GM18951 (cell line): ENCODE measurements around the gene PRL.

Source experiments
- POLR2A ChIP-seq: IDR thresholded peaks from 4 replicates; pipeline ENCODE4 v1.6.1; 2011; ENCODE audit warnings: mild to moderate bottlenecking; ENCODE audit not compliant: insufficient read length, insufficient read depth; ENCODE audit errors: extremely low read depth
- in situ Hi-C: fragments of 300-500 bp; cut with MboI; formaldehyde crosslinking; loops from one replicate; pipeline ENCODE4 v1.12.0; 2022; ENCODE audit warnings: low sequenced_read_pairs, mixed read lengths, inconsistent platforms; ENCODE audit not compliant: unreplicated experiment

PRL gene

GRCh38 chr6:22296936-22297335 lies at the start of gene PRL:
TSS of gene PRL (minus strand) at chr6:22297036. CDS start at chr6:22296982, 54 bp downstream.
- in situ Hi-C loops = no loop called here
- no peak for TF ChIP-seq POLR2A

DNA sequence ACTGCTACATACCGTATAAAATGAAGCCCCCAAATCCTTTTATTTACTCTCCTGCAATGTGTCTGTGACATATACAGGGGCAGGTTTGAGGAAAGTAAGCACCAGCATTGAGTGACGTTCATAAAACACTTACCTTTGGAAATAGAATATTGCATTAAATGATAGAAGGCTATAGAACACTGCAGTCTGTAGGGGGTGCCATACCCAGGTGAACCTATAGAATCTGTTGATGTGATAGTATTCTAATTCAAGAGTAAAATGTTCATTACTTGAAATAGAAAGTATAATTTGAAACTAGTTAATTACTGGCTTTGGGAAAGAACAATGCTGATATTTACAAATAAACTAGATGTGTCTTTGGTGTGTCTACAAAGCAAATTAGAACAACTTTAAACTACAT lies 47.0 kb upstream of the PRL start:
- in situ Hi-C loops = no loop called here
- TF ChIP-seq POLR2A = no peak

GRCh38 chr6:22334778-22335177 lies 37.9 kb upstream of the PRL start:
- TF ChIP-seq POLR2A = no peak
- in situ Hi-C loops = no loop called here

- in situ Hi-C loops = no loop called here
- no peak for TF ChIP-seq POLR2A
Measured at GRCh38 chr6:22333802-22334201, 37.0 kb upstream of the PRL start.

DNA sequence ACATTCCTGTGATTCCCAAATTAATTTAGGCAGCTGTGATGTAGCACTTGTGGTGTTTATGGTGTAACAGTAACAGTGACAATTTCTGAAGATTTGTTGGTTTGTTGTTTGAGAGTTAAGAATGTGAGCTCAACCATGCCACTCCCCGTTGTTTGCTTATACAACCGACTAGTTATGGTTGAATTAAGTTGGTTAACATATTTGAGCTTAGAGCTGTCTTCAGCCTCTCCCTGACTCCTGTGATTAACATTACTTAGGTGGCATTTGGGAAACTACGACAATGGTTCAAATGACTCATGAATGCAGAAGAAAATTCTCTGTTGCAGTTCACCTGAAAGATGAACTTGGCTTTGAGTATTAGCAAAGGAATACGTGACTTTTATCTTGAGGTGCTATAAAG lies 35.9 kb upstream of the PRL start:
- TF ChIP-seq POLR2A = no peak
- in situ Hi-C loops = no loop called here

- in situ Hi-C loops = no loop called here
- TF ChIP-seq POLR2A = no peak
Measured at GRCh38 chr6:22332216-22332615, 35.4 kb upstream of the PRL start.

- no peak for TF ChIP-seq POLR2A
- in situ Hi-C loops = no loop called here
Measured at GRCh38 chr6:22330941-22331340, 34.1 kb upstream of the PRL start.

- TF ChIP-seq POLR2A = no peak
- in situ Hi-C loops = no loop called here
Measured at GRCh38 chr6:22328474-22328873, 31.6 kb upstream of the PRL start.

DNA sequence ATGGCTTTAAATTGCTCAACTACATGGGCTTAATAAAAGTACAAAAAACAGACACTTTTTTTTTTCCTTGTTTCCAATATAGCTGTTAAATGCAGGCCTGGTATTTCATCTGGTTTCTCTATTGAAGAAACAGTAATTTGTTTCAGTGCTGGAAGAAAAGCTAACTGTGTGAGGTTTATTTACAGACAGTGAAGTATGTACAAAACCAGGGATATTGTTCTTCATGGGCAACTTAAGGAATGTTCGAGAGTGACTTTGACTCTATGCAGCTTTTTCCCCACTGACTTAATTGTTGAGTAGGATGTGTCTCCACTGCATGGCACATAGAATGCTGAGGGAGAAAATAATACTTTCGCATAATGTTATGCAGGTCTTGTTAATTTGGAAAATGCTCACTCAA lies 31.0 kb upstream of the PRL start:
- in situ Hi-C loops = no loop called here
- no peak for TF ChIP-seq POLR2A

DNA sequence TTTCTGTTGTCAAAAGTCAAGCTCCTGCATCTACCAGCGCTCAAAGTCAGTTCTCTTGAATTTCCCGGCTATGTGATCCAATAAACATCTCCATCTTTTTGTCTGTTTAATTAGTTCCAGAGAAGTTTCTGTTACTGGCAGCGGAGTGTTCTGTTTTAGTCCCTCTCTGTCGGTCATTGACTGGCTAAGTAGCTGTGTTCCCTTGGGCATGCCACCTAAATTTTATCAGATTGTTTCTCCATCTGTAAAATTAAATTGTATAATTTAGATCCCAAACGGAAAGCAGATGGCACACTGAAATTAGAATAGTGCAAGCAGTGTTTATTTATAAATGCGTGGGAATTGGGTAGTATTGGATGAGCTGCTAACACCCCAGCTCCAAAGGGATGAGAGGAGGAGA lies 29.7 kb upstream of the PRL start:
- no peak for TF ChIP-seq POLR2A
- in situ Hi-C loops = no loop called here

DNA sequence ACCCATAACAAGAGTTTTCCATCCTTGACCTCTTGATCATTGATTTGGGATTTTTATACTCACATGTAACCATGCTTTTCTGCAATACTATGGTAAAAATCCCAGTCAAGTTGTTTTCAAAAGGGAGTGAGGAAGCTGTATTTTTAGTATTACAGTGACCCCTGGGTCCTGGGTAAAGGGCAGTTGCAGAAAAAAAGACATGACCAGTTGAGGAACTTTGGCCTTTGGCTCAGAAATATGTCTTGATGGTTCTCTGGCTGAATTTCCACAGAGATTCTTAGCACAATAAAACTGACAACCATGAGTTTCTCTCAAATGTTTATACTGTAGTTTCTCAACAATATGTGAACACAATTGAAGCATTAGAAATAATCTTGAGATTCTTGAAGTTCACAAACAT lies 28.6 kb upstream of the PRL start:
- in situ Hi-C loops = no loop called here
- TF ChIP-seq POLR2A = no peak

GRCh38 chr6:22323848-22324247 lies 27.0 kb upstream of the PRL start:
- in situ Hi-C loops = no loop called here
- no peak for TF ChIP-seq POLR2A

DNA sequence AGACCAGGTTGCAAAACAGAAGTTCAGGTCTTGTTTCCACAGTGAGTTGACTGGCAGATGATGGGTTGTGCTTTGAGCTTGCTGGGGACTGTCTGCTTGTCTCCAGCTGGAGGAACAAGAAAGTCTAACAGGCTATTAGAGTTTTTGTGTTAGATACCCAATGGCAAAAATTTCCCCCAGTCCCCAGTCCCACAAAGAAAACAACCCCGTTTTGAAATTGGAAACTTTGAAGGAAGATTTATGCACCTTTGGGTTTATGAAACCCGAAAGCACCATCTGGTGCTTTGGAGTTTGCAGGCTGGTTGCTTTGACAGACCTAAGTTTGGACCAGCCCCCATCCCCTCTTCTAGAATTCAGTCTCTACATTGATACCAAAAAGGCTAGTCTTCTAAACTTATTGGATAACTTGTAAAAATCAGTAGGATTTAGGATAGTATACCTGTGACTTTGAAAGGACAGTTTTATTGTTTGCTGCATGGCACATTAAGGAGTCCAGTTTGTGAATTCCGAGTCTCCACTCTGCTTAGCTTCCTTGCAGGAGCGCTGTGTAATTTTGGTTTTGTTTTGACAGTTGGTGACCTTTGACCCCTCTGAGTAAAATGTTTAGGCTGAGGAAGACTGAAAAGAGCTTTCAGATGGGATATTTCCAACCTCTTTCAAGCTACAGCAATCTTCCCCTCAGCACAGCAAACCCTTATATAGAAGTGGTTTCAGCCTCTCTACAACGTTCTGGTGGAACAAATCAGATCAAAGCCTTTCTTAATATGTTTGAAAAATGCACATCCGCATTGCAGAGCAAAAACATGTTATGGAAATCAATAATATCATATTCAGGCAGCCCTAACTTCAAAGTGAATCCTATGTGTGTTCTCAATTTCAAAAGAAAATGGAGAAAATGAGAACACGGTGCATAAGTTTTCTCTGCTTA lies 25.5 kb upstream of the PRL start:
- in situ Hi-C loops = no loop called here

GRCh38 chr6:22320750-22321149 lies 23.9 kb upstream of the PRL start:
- in situ Hi-C loops = no loop called here
- no peak for TF ChIP-seq POLR2A

More for the DNA sequence above, 25.5 kb upstream of the PRL start:
- no peak for TF ChIP-seq POLR2A

GRCh38 chr6:22318404-22318803 lies 21.6 kb upstream of the PRL start:
- no peak for TF ChIP-seq POLR2A
- in situ Hi-C loops = no loop called here

GRCh38 chr6:22313796-22314195 lies 17.0 kb upstream of the PRL start:
- in situ Hi-C loops = no loop called here

More at GRCh38 chr6:22313796-22314195, 17.0 kb upstream of the PRL start:
- TF ChIP-seq POLR2A = no peak
